HG02884 (cell line): ENCODE data around the gene KCNJ1.

Source experiments
- ATAC-seq: cut with Tn5 transposase; IDR thresholded peaks from one replicate; pipeline ENCODE4 v1.9.1; 2021; ENCODE audit warnings: mild to moderate bottlenecking, moderate library complexity; ENCODE audit not compliant: unreplicated experiment

The KCNJ1 gene

DNA sequence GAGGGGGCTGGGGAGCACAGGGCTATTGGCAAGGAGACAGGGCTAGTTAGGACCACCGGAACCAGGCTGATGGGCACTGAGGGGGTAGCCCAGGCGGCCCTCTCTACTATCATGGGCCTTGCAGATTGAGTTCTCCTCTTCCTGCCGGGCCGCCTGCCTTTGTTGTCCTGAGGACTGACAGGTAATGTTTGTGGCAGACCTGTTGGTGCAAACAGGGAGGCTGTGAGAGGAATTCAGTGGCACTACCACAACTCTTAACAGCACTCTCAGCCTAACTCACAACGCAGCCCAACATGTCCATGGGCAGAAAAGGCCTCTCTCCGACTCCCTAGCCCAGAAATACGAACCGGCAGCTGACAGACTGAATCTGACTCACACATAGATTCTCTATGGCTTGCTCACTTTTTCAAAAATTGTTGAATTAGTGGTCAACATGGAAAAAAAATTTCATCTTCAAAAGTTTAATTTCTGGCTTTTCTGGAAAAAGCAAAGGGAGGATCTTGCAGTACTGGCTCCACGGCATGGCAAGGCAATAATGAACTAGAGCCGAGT lies 35.5 kb upstream of the KCNJ1 start:
- no peak for ATAC-seq

DNA sequence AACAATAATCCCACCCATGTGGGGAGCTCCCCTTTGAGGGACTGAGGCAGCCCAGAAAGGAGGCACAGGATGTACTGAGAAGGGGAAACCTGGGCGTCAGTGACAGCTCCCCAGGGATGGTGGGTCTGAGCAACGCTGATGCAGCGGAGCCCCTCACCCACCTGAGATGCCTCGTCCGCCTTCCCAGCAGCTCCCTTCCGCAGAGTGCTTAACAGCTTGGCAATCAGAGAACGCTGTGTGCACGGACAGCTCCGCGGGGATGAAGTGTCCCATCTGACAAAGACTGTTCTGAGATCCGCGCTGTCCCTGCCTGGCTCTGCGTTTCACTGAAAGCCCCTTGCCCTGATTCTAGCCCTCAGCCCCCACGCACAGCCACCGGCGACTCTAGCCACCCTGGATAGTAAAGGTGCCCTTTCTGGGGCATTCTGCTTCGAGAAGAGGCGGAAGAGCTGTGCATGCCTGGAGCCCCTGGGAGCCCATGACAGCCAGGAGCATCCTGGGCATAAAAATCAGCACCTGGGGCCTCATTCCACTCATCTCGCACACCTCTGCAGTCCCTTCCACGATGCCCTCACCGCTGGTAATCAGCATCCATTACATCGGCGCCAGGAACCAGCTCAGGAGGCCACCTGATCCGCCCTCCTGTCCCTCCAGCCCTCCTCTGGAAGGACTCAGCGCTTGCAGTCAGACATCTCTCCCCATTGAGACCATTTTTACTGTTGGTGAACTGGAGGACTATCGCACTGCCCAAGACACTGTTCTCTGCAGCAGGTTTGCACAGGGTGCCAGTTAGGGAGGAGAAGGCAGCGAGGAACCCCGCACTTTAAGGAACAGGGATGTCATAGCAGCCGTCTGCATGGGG lies 34.8 kb upstream of the KCNJ1 start:
- ATAC-seq = no peak

DNA sequence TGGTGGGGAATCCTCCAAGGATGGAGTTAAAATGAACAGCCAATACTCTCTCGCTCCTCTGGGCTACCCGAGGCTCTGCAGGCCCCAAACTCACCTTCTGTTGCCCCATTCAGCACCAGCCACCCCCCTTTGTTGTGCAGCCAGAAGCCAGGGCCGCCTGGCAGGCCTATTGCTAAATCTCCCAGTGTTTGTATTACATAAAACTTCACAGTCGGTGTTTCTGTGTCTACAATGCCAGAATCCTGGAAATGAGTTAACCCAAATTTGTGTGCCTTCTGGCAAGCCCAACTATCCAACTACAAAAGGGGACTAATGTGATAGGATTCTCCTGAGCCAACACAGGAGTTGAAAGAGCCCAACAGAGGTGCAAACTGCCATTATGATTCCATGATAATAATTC lies 33.4 kb upstream of the KCNJ1 start:
- ATAC-seq = no peak

DNA sequence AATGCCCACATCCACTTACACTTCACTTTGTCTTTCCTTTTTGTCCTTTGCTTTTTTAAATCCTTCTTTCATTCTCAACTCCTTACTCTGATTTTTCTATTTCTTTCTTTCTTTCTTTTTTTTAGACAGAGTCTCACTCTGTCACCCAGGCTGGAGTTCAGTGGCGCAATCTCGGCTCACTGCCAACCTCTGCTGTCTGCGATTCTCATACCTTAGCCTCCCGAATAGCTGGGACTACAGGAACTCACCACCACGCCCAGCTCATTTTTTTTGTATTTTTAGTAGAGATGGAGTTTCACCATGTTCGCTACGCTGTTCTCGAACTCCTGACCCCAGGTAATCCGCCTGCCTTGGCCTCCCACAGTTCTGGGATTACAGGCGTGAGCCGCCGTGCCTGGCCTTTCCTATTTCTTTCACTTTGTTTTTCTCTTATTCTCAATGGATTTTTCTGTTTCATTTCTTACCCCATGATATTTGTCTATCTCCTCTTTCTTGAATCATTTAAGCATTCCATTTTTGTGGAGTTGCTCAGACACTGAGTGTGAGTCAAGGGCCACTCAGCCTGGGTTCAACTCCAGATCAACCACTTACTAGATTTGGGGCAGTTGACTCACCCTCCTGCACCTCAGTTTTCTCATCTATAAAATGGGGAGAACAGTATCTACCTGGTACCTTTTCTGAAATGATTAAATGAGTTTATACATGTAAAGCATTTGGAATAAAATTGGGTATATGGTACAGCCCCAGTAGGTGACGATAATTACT lies 31.7 kb upstream of the KCNJ1 start:
- no peak for ATAC-seq

DNA sequence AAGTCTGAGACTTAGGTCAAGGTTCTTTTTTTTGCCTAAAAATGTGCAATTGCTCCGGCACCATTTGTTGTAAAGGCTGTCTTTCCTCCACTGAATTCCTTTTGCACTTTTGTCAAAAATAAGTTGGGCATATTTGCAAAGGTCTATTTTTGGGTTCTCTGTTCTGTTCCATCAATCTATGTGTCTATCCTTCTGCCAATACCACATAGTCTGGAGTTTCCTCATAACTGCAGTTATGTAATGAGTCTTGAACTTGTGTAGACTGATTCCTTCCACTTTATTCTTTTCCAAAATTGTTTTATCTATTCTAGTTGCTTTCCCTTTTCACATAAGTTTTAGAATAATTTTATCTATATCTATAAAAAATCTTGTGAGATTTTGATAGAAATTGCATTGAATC lies 30.7 kb upstream of the KCNJ1 start:
- no peak for ATAC-seq

DNA sequence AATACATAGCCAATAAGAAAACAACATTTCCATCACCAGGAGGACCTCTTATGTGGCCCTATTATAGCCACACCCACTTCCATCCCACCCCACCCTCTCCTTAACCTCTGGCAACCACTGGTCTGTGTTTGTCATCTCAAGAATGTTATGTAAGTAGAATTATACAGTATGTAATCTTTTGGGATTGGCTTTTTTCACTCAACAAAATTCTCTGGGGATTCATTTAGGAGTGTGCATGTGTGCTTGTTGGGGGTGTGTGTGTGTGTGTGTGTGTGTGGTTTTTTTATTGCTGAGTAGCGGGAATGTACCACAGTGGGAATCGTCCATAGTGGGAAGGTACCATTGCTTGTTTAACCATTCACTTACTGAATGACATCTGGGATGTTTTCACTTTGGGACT lies 29.3 kb upstream of the KCNJ1 start:
- no peak for ATAC-seq

DNA sequence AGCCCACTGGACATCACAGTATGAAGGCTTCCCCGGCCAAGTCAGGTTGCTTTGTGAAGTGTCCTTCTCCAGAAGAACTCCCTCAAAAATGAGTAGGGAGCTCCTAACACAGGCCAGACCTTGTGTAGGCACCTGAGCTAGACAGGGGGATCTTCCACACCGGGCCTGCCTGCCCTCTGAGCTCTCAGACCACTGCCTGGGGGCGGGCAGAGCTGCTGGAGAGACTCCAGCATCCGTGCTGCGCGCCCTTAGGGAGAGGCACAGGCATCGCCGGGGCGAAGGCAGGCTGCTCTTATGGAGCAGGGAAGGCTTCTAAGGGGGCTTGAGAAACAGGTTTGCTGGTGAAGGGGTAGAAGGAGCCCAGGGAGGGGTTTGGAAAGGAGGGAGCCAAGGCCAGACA lies 28.4 kb upstream of the KCNJ1 start:
- ATAC-seq = no peak

DNA sequence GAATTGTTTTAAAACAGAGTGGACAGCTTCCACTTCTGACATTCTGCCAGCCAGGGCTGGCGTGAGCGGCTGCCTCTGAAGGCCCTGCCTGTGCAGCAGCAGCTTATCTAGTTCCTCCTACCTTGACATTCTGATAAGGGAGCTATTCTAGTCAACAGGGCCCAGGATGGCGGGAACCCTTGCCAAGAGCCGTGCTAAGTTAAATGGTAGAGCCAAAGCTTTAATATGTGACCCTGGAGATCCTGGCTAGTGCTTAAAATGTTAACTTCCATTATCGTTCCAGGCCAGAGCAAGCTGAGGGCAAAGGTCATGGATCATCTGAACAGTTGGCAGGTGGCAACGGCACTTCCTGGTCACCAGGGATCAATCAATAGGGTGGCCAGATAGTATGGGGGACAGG lies 27.6 kb upstream of the KCNJ1 start:
- no peak for ATAC-seq

DNA sequence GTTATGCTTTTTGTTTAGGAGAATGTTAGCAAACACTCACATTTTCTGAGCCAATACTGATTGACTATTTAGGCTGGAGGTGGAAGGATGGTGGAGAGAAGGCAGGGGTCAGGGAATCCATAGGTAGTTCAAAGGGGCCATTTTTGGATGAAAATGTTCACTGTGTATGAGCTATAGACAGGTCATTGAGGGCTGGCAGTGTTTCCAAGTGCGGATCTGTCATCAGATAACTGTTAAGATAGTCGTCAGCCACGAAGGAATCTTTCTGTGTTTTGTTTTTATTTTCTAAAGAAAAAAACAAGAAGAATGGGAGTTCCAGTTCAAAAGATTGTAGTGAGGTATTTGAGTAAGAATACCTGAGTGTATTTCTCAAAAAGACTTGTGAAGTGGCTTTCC lies 27.2 kb upstream of the KCNJ1 start:
- no peak for ATAC-seq

DNA sequence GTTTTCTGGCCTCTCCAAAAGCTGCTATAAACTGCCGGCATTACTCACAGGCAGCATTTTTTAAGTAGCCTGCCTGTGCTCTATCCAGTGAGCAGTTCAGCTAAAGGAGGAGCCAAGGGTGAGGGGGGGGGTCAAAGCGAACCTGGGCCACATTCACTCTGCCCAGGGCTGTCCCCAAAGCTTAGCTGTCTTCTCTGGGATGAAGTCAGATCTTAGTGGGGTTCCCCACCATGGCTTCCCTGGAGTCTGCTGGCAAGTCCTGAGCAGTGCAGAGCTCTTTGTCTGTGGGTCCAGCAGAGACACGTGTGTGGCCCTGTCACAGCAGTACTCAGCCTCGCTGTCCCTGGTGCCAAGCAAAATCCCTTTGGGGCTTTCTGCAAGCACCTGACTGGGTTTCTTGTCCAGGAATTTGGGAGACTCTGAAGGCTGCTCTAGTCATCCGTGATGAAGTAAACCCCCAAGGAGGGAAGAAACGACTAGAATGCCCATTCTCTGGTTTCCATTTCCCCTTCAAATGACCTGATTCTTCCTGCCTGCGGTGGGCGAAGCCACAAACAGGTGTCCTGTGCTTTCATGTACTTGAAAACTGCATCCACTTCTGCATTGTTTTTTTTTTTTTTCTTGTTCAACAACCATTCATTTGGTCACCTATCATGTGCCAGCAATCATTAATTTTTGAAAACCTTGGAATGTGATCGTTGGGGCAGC lies 26.6 kb upstream of the KCNJ1 start:
- ATAC-seq = peak; percentile 48

DNA sequence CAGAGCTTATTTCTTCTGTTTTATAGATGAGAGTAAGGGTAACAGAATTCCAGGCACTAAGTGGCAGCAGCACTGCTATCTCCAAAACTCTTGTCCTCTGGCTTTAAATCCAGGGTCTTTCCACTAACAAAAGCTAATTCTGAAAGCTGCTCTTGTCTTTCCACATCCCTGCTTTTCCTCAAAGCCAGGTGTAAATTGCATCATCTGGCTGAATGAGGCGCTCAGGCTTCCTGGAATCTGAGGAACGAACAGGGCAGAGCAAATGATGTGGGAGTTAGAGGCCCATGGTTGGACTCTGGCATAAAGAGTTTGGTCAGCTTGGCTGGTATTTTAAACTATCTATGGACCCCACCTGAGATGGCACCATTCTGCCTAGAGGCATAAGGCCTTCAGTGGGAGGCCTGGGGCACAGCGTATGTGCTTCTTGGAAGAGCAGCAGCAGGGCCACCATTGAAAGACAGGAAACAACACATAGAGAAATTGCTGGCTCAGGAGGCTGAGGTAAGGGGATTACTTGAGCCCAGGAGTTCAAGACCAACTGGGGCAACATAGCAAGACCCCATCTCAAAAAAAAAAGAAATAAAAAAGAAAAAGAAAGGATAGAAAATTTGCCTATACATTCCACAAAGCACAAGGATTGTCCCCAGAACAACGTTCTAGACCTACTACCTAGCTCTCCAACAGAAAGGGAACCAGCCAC lies 25.9 kb upstream of the KCNJ1 start:
- no peak for ATAC-seq

DNA sequence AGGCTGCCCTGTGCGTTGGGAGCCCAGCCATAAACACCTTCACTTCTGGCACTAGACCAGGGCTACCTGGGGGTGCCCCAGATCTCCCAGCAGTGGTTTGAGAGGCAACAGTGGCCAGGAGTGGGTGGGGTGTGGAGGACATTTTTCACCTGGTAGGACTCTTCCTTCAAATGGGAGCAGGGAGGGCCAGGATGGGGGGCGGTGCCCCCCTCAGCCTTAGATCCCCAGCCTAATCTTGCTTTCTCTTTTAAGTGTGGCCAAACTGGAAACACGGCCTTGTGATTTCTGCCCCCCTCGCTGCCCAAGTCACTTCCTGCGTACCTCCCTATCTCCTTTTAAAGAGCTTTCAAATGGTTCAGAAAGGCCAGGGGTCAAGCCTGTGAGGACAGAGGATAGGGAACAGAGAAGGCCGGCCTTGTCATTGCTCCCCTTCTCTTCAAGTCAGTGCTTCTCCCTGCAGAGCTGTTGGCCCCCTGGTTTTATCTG lies 24.9 kb upstream of the KCNJ1 start:
- no peak for ATAC-seq

DNA sequence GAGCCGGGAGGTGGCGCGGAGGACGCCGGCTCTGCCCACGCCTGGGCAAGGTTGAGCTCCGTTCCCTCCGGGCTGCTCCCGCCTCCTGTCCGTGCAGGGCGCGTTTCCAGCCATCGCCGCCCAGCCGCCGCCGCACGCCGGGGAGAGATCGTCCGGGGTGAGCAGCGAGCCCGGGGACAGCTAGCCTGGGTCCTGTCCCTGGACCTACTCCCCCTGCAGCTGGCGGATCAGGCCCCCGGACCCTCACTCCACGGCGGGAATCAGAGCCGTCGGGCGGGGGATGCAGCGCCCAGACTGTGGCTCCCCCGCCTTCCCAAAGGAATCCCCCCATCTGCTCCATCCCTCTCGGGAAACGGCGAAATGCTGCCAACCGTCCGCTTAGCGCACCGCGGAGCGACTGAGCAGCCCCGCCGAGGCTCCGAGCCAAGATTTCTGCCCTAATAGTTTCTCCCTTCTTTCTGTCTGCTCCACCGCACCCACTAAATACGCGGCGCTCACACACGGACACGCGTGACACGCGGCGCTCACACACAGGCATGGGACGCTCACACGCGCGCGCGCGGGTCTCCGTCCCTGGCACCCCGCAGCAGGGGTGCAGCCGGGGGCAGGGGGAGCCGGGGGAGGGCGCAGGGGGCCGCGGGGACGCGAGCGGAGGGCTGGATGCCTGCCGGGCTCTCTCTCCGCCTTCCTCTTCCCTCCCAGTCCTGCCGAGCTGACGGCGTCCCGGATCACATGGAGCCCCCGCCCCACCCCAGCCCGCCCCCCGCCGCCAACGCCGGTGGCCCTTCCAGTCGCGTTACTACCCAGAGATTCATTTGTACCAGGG lies 23.7 kb upstream of the KCNJ1 start, which contains the start of gene KCNJ5:
TSS of gene KCNJ5 (plus strand) at position 814 of the 826 bp plus-strand sequence. CDS start 19,918 bp downstream, outside the sequence.
- no peak for ATAC-seq

DNA sequence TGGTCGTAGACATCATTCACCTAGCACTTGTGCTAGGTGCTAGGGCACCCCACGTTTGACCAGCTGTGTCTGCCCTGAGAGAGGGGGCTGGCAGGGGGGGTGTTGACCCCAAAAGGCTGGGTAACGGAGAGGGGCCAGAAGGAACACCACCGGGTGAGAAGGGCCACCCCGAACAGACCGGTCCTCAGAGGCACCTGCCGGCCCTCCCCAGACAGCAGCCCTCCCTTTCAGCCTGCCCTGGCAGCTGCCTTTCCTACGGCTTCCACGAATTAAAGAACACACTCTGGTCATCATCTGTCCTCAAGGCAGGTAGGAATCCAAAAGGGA lies 23.1 kb upstream of the KCNJ1 start:
- no peak for ATAC-seq

DNA sequence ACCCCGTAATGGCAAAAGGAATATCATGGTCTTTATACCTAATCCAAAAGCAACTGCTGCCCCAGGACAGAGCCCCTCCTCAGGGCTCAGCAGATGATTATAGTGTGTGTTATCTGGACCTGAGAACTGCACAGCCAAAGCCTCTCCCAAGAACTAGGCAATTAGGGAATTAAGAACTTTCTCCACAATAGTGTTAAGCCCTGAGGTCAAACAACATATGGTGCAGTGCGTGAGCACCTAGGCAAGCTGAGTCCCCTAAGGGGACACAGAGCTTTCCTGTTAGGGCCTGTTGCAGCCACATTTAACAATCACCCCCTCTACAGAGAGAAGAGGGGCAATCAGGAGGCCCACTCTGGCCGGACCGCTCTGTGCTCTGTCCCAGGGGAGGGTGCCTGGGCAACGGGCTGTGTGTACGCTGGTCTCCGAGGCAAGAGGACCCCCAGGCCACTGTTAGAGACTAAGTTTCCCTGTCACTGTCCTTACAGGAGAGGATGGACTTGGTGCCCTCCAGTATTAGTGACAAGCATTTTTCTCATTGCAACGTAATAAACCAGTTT lies 22.6 kb upstream of the KCNJ1 start:
- ATAC-seq = no peak

DNA sequence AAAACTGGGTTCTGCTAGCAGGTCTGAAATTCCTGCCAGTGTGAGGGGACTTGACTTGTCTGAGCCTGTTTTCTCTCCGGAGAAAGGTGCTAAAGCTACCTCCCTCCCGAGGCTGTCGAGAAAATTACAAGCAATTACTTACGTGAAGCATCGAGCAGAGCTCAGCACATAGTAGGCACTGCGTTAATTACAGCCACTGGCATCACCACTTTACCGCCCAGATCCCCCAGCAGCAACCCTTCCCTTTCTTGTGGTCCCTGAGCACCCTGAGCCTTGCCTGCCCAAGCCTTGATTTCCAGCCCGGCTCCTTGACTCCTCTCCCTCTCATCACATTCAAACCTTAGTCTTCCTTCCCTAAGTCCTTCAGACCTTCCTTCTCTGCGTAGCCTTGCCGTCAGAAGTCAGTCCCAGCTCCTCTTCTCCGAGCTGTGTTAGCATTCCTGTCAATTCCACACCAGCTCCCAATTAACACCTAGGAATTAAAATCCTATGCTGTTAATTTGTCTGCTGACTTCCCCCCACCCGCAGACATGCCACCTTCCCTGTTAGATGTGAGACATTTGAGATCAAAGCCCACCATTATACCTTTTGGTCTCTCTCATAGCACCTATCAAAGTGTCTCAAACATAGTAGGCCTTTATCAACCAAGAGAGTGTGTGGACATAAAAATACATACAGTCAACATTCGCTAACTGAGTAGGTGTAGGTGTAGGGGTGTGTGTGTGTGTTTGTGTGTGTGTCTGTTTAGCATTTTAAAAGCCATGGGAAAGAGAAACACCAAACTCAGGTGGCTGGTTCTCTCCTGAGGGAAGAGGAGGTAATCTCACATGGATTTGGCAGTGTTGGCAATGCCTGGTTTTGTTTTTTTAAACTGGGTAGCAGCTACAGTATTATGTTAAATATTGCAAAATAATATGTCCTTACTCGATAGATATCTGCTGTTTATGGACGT lies 21.2 kb upstream of the KCNJ1 start:
- ATAC-seq = no peak

DNA sequence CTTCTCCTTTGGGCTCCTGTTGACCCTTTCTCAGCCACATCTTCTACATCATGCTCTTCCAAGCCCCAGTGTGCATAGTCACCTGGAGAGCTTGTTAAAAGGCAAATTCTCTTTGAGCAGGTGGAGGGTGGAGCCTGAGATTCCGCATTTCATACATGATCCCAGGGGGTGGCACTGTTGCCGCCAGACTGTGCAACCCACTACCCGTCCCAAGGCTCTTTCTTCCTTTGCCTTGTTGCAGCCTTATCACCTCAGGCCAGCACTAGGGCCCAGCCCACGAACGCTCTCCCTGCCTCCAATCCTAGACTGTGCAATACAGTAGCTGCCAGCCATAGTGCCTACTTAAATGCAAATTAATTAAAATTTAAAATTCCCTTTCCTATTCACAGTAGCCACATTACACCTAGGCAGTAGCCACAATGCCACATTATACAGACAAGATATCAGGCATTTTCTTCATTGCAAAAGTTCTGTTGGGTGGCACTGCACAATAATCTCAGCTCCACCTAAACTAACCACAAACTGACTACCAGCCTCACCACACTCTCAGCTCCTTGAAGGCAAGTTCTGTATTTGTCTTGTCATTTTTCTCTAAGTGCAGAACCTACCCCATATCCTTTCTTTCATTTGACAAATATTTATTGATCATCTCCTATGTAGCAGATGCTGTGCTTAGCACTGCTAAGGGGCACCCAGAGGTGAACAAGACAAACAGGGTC lies 19.5 kb upstream of the KCNJ1 start:
- ATAC-seq = no peak
